Gastroesophageal sphincter (tissue), 3 donors: ENCODE results near the gene SND1.

Experiments used
- CTCF ChIP-seq, 4 experiments: fragments of 200-600 bp in 2 of 4; fragments of 450-650 bp in 2 of 4; sonication (generic) in 1 of 4; IDR thresholded peaks; one replicate each; pipeline ENCODE4 v1.5.1; 2017 to 2019; ENCODE audit warnings: antibody characterized with exemption in 4 of 4, mild to moderate bottlenecking in 2 of 4, moderate library complexity in 2 of 4
- POLR2A ChIP-seq, 2 donors: fragments of 450-650 bp; IDR thresholded peaks; one replicate each; pipeline ENCODE4 v1.6.1; 2017; ENCODE audit warnings: antibody characterized with exemption in 2 of 2, mild to moderate bottlenecking in 2 of 2, moderate library complexity in 1 of 2
- POLR2AphosphoS5 ChIP-seq: sonication (generic); formaldehyde crosslinking; IDR thresholded peaks from one replicate; pipeline ENCODE4 v1.6.1; 2017; ENCODE audit warnings: antibody characterized with exemption

DNA sequence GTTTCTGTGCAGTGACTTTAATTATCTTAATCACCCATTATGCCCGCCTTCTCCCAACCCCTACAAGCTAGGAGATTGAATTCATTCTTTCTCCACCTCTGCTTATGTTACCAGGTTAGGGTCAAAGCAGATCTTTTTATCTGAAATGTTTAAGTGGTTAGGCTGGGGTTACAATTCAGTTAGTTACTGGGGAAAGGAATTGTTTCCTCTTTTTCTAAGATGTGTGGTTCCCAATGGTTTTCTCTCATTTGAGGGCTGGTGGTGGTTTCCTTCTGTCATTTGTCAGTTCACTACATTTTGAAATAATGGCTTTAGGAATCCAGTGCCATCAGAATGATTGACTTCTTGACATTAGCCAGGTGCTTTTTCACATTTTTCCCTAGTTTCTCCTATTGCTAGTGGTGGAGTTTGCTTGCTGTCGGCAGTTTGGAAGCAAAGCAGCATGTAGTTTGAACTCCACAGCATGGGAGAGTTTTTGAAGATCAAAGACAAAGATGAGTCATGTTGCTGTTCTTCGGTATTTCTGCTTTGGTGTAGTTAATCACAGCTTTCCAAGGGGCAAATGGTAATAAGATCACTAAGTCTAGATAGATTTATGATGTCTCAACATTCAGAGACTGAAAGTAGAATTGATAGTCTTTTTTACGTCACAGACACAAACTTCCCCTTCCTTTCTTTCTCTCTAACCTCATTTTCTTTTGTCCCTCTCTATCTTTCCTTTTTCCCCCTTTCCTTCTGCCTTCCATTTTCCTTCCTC is 168.2 kb downstream of the SND1 start:
- TF ChIP-seq POLR2AphosphoS5 (no peak), CTCF (IDR thresholded peaks at IDR 0.05) (no peak), POLR2A (IDR thresholded peaks at IDR 0.05) (no peak)
